Tibial artery (tissue), 4 donors: ENCODE results near the gene TOMM6.
"Not testable (repeated sequence)": the region's sequence is repeated elsewhere in the genome, so short reads cannot be mapped to it uniquely, and the experiment has no call there.

Source experiments
- DNase-seq, 2 donors: peaks; one replicate each; pipeline ENCODE4 v3.0.0-alpha.2; 2019
- H3K27ac ChIP-seq, 2 donors: fragments of 200-600 bp; sonication (generic) in 1 of 2; 1 replicate in 1 of 2; 2 replicates in 1 of 2; pipeline ENCODE4 v1.5.1; 2018 to 2019; ENCODE audit warnings: mild to moderate bottlenecking in 1 of 2
- H3K27me3 ChIP-seq, 2 donors: fragments of 200-600 bp; sonication (generic) in 1 of 2; one replicate each; pipeline versions ENCODE4 v1.5.1 to v1.6.0; 2016 to 2019
- H3K36me3 ChIP-seq, 3 donors: fragments of 200-600 bp; sonication (generic) in 2 of 3; one replicate each; pipeline ENCODE4 v1.5.1; 2016 to 2019; ENCODE audit warnings: mild to moderate bottlenecking in 2 of 3
- H3K4me1 ChIP-seq, 4 donors: fragments of 200-600 bp; sonication (generic) in 2 of 4; 1 replicate in 3 of 4; 2 replicates in 1 of 4; pipeline ENCODE4 v1.5.1; 2016 to 2019
- H3K4me3 ChIP-seq, 2 donors: fragments of 200-600 bp; sonication (generic) in 1 of 2; 1 replicate in 1 of 2; 2 replicates in 1 of 2; pipeline ENCODE4 v1.5.1; 2018 to 2019; ENCODE audit warnings: mild to moderate bottlenecking in 2 of 2
- H3K9me3 ChIP-seq, 3 donors: fragments of 200-600 bp; sonication (generic) in 1 of 3; one replicate each; pipeline ENCODE4 v1.5.1; 2016 to 2019
- intact Hi-C: fragments of 100-400 bp; cut with DNase I; formaldehyde crosslinking; loops from one replicate; pipeline ENCODE4 v1.15.0; 2023; ENCODE audit warnings: low total_unique reads
- TF ChIP-seq, protein P1 (sequence below), 2 experiments: fragments of 200-600 bp in 1 of 2; fragments of 450-650 bp in 1 of 2; IDR thresholded peaks; one replicate each; pipeline ENCODE4 v1.5.1; 2017 to 2019; ENCODE audit warnings: antibody characterized with exemption in 2 of 2, mild to moderate bottlenecking in 1 of 2, moderate library complexity in 1 of 2

The TOMM6 gene

DNA sequence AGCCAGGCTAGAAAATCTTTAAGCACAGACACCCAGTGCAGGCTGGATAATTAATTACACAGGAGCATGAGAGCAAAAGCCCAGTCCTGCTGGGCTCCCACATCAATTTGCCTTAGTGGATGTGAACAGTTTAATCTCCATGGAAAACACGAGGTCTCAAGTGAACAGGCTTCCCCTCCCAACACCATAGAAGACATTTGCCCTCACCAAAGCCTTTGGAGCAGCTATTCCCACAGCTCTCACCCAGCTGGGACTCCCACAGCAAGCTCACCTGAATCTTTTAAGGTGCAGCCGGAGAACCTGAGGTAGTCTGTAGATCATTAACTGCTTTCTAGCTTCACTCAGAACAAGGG lies 12.0 kb downstream of the TOMM6 start:
- H3K9me3 ChIP-seq = no peaks in the 10 kb centered on the region
- no peak for DNase-seq
- intact Hi-C loops = no loop called here
- no peak overlapping the region for H3K27ac ChIP-seq
- no peak overlapping the region for H3K4me3 ChIP-seq
- TF ChIP-seq, protein P1, sequence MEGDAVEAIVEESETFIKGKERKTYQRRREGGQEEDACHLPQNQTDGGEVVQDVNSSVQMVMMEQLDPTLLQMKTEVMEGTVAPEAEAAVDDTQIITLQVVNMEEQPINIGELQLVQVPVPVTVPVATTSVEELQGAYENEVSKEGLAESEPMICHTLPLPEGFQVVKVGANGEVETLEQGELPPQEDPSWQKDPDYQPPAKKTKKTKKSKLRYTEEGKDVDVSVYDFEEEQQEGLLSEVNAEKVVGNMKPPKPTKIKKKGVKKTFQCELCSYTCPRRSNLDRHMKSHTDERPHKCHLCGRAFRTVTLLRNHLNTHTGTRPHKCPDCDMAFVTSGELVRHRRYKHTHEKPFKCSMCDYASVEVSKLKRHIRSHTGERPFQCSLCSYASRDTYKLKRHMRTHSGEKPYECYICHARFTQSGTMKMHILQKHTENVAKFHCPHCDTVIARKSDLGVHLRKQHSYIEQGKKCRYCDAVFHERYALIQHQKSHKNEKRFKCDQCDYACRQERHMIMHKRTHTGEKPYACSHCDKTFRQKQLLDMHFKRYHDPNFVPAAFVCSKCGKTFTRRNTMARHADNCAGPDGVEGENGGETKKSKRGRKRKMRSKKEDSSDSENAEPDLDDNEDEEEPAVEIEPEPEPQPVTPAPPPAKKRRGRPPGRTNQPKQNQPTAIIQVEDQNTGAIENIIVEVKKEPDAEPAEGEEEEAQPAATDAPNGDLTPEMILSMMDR (IDR thresholded peaks at IDR 0.05) = no peak
- no peaks in the 10 kb centered on the region for H3K4me1 ChIP-seq
- H3K36me3 ChIP-seq = peaks cover 0 to 38% (median 15%) of the 10 kb centered on the region in 3 donors
- no peaks in the 10 kb centered on the region for H3K27me3 ChIP-seq

DNA sequence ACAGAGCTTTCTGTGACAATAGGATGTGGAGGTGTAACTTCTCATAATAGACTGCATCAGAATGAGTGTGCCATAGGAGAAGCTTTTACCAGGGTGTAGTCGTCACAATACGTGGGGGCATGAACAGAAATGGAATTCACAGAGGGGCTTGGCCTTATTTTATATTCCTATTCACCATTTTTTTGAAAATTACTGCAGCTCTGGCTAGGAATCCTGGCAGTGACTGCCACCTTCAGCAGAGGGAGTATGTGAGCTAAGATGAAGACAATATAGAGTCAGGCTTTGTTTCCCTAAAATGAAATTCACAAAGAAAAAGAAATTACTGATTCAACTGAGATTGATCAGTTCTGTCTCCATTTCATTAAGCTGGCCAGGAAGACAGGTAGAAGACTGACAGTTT lies 13.9 kb downstream of the TOMM6 start:
- H3K4me3 ChIP-seq = no peak overlapping the region
- H3K36me3 ChIP-seq = peaks cover 11 to 36% (median 17%) of the 10 kb centered on the region in 3 donors
- no peak for DNase-seq
- H3K4me1 ChIP-seq = no peaks in the 10 kb centered on the region
- TF ChIP-seq, protein P1 (IDR thresholded peaks at IDR 0.05) = no peak
- intact Hi-C loops = no loop called here
- no peak overlapping the region for H3K27ac ChIP-seq
- H3K27me3 ChIP-seq = no peaks in the 10 kb centered on the region
- H3K9me3 ChIP-seq = no peaks in the 10 kb centered on the region

DNA sequence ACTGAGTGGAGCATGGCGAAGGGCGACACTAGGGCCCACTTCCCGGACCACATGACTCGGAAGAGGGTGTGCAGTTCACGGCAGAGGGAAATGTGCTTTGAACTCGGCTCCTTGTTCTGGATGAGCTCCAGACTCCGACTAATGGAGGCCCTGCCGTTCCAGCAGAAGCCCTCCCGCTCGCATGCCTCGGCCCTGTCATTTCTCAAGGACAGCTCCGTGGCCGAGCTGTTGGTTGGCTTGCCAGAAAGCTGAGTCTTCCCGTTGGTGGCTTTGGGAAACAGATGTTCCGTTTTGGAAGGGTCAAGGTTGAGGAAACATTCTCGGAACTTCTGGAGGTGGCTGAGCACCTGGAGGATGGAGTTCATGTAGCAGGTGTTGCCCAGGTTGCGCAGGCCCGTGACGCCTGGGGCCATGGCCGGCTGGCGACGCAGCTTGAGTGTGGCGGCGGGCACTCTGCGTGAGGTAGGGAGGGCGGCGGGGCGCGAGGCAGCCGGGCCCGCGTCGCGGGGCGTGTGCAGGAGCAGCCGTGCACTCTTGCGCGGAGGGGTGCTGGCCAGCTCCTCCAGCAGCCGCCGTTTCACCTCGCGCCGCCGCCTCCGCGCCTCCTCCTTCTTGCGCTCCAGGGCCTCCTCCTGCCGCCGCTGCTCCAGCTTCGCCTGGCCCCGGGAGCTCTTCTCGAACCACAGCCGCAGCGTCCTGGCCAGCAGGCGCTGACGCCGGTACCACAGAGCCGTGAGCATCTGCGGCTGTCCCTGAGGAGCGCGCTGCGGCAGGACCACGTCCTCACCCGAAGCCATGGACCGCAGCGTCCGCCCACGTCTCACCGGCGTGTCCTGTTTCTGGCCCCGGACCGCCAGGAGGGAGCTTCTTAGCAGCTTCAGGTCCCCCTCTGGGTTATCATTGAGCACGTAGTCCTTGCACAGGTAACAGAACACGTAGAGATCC lies 18.6 kb downstream of the TOMM6 start:
- no peaks in the 10 kb centered on the region for H3K27me3 ChIP-seq
- no peak for DNase-seq
- no peaks in the 10 kb centered on the region for H3K4me1 ChIP-seq
- no peaks in the 10 kb centered on the region for H3K9me3 ChIP-seq
- TF ChIP-seq, protein P1 (IDR thresholded peaks at IDR 0.05) = no peak
- peaks cover 11 to 20% (median 17%) of the 10 kb centered on the region in 3 donors for H3K36me3 ChIP-seq
- no peak overlapping the region for H3K4me3 ChIP-seq
- no peak overlapping the region for H3K27ac ChIP-seq
- intact Hi-C loops = no loop called here

DNA sequence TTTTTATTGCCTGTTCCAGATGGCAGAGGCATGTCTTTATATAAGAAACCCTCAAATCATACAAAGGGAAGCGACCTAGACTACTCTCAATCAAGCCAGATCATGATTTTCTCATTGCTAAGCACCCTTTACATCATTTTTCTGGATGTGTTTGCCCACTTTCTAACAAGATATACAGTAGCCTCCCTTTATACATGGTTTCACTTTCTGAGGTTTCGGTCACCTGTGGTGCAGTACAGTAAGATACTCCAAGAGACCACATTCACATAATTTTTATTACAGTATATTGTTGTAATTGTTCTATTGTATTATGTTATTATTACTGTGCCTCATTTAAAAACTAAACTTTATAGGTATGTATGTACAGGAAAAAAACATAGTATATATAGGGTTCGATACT lies 23.6 kb downstream of the TOMM6 start:
- DNase-seq = no peak
- H3K36me3 ChIP-seq = peaks cover 4 to 7% (median 6%) of the 10 kb centered on the region in 3 donors
- H3K4me1 ChIP-seq = no peaks in the 10 kb centered on the region
- TF ChIP-seq, protein P1 (IDR thresholded peaks at IDR 0.05) = no peak
- H3K27ac ChIP-seq = no peak overlapping the region
- intact Hi-C loops = no loop called here
- no peaks in the 10 kb centered on the region for H3K27me3 ChIP-seq
- no peak overlapping the region for H3K4me3 ChIP-seq
- no peaks in the 10 kb centered on the region for H3K9me3 ChIP-seq

DNA sequence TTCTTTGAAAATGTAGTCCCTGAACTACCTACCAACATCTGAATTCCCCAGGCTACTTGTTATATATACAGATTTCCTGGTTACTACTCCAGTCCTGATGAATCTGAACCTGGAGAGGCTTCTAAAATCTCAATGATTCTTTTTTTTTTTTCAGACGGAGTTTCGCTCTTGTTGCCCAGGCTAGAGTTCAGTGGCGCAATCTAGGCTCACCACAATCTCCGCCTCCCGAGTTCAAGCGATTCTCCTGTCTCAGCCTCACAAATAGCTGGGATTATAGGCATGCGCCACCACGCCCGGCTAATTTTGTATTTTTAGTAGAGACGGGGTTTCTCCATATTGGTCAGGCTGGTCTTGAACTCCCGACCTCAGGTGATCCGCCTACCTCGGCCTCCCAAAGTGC lies 24.5 kb downstream of the TOMM6 start:
- H3K4me1 ChIP-seq, H3K27ac ChIP-seq, intact Hi-C loops, H3K27me3 ChIP-seq, DNase-seq, H3K4me3 ChIP-seq, H3K9me3 ChIP-seq, H3K36me3 ChIP-seq: not testable (repeated sequence)

DNA sequence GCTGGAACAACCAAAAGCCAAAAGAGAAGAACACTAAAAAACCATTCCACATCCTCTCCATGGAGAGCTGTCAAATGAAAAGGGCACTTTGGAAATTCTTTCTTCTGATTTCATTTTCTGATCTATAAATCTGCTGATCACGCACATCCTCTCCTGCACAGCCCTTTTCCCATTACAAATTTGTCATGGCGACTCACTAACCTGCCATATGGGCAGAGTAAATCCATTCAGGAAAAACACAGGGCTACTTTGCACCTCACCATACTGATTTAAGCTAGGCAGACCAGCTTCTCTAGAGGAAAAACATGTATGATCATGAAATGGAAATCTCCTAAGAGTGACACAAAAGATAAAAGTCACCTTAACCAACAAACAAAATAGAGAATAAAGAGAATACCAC lies 26.0 kb downstream of the TOMM6 start:
- TF ChIP-seq, protein P1 (IDR thresholded peaks at IDR 0.05) = no peak
- no peaks in the 10 kb centered on the region for H3K27me3 ChIP-seq
- no peak overlapping the region for H3K4me3 ChIP-seq
- no peaks in the 10 kb centered on the region for H3K4me1 ChIP-seq
- DNase-seq = no peak
- H3K9me3 ChIP-seq = no peaks in the 10 kb centered on the region
- no peaks in the 10 kb centered on the region for H3K36me3 ChIP-seq
- no peak overlapping the region for H3K27ac ChIP-seq
- intact Hi-C loops = no loop called here
